ENCODE measurements around the gene PREX1.

Gene PREX1

GRCh38 chr20:48740712-48741111, 87.1 kb downstream of the PREX1 start:
- no peaks in the 10 kb centered on the region for H3K9me3 ChIP-seq
- peak overlapping the region; percentile 88 for H3K4me2 ChIP-seq
- TF ChIP-seq Cebpa-rat (IDR thresholded peaks at IDR 0.05): no peak
- H3K36me3 ChIP-seq: no peaks in the 10 kb centered on the region
- H3K4me1 ChIP-seq: peaks cover 72% of the 10 kb centered on the region
- no peaks in the 10 kb centered on the region for H4K20me1 ChIP-seq
- H3K27ac ChIP-seq: peak overlapping the region; percentile 83; the same call in 1 of the 2 replicates
- H3K4me3 ChIP-seq: no peak overlapping the region
- no peak overlapping the region for H3K9ac ChIP-seq
- H3K27me3 ChIP-seq: no peaks in the 10 kb centered on the region

GRCh38 chr20:48740292-48740649, 87.5 kb downstream of the PREX1 start:
- Histone ChIP-seq H3K4me2 (peak overlapping the region; percentile 88), H3K27me3 (no peaks in the 10 kb centered on the region), H3K9me3 (no peaks in the 10 kb centered on the region), H3K27ac (peak overlapping the region; percentile 83), H4K20me1 (no peaks in the 10 kb centered on the region), H3K9ac (no peak overlapping the region; the same call in 1 of the 2 replicates), H3K4me1 (peaks cover 72% of the 10 kb centered on the region), H3K36me3 (no peaks in the 10 kb centered on the region), H3K4me3 (no peak overlapping the region)
- no peak for TF ChIP-seq Cebpa-rat (IDR thresholded peaks at IDR 0.05)

- no peaks in the 10 kb centered on the region for H3K36me3 ChIP-seq
- no peaks in the 10 kb centered on the region for H4K20me1 ChIP-seq
- no peaks in the 10 kb centered on the region for H3K27me3 ChIP-seq
- peak overlapping the region; percentile 88 for H3K4me2 ChIP-seq
- H3K4me3 ChIP-seq: no peak overlapping the region
- no peak overlapping the region; the same call in 1 of the 2 replicates for H3K9ac ChIP-seq
- no peaks in the 10 kb centered on the region for H3K9me3 ChIP-seq
- peaks cover 74% of the 10 kb centered on the region for H3K4me1 ChIP-seq
- H3K27ac ChIP-seq: peak overlapping the region; percentile 83
- no peak for TF ChIP-seq Cebpa-rat (IDR thresholded peaks at IDR 0.05)
Measured at GRCh38 chr20:48739395-48740291, 88.2 kb downstream of the PREX1 start.

GRCh38 chr20:48738399-48739304, 89.1 kb downstream of the PREX1 start:
- Histone ChIP-seq H3K4me2 (peak overlapping the region; percentile 88), H4K20me1 (no peaks in the 10 kb centered on the region), H3K36me3 (no peaks in the 10 kb centered on the region), H3K27ac (peak overlapping the region; percentile 83), H3K4me1 (peaks cover 83% of the 10 kb centered on the region), H3K9ac (peak overlapping the region; percentile 69), H3K9me3 (no peaks in the 10 kb centered on the region), H3K4me3 (peak overlapping the region; percentile 36; the same call in 1 of the 2 replicates), H3K27me3 (no peaks in the 10 kb centered on the region)
- no peak for TF ChIP-seq Cebpa-rat (IDR thresholded peaks at IDR 0.05)

- Histone ChIP-seq H3K9ac (peak overlapping the region; percentile 69), H3K36me3 (no peaks in the 10 kb centered on the region), H3K27ac (peak overlapping the region; percentile 83), H4K20me1 (no peaks in the 10 kb centered on the region), H3K4me2 (peak overlapping the region; percentile 88), H3K4me1 (peaks cover 89% of the 10 kb centered on the region), H3K27me3 (no peaks in the 10 kb centered on the region), H3K4me3 (peak overlapping the region; percentile 36; the same call in 1 of the 2 replicates), H3K9me3 (no peaks in the 10 kb centered on the region; the same call in 1 of the 2 replicates)
- no peak for TF ChIP-seq Cebpa-rat (IDR thresholded peaks at IDR 0.05)
Measured at GRCh38 chr20:48738094-48738398, 89.8 kb downstream of the PREX1 start.

- no peaks in the 10 kb centered on the region; the same call in 1 of the 2 replicates for H3K9me3 ChIP-seq
- no peaks in the 10 kb centered on the region for H3K36me3 ChIP-seq
- peaks cover 94% of the 10 kb centered on the region for H3K4me1 ChIP-seq
- no peaks in the 10 kb centered on the region for H4K20me1 ChIP-seq
- peak overlapping the region; percentile 83 for H3K27ac ChIP-seq
- peak overlapping the region; percentile 88 for H3K4me2 ChIP-seq
- H3K27me3 ChIP-seq: no peaks in the 10 kb centered on the region
- H3K4me3 ChIP-seq: 0 out of 2 replicates have a peak overlapping the region, but pooled peaks have one; percentile 36
- peak overlapping the region; percentile 69; the same call in 1 of the 2 replicates for H3K9ac ChIP-seq
- no peak for TF ChIP-seq Cebpa-rat (IDR thresholded peaks at IDR 0.05)
Measured at GRCh38 chr20:48737434-48738093, 90.2 kb downstream of the PREX1 start.

GRCh38 chr20:48736636-48737035, 91.2 kb downstream of the PREX1 start:
- Histone ChIP-seq H3K9ac (no peak overlapping the region), H4K20me1 (no peaks in the 10 kb centered on the region)

GRCh38 chr20:48736231-48736630, 91.6 kb downstream of the PREX1 start:
- Histone ChIP-seq H3K4me2 (peak overlapping the region; percentile 88), H3K9me3 (no peaks in the 10 kb centered on the region; the same call in 1 of the 2 replicates), H4K20me1 (no peaks in the 10 kb centered on the region)

More at GRCh38 chr20:48736636-48737035, 91.2 kb downstream of the PREX1 start:
- no peak overlapping the region for H3K4me3 ChIP-seq
- H3K27me3 ChIP-seq: no peaks in the 10 kb centered on the region
- H3K27ac ChIP-seq: peak overlapping the region; percentile 83
- H3K4me1 ChIP-seq: peaks cover 100% of the 10 kb centered on the region
- H3K4me2 ChIP-seq: peak overlapping the region; percentile 88
- H3K9me3 ChIP-seq: no peaks in the 10 kb centered on the region; the same call in 1 of the 2 replicates
- H3K36me3 ChIP-seq: no peaks in the 10 kb centered on the region
- no peak for TF ChIP-seq Cebpa-rat (IDR thresholded peaks at IDR 0.05)

GRCh38 chr20:48735112-48735511, 92.7 kb downstream of the PREX1 start:
- peak overlapping the region; percentile 58; the same call in 1 of the 2 replicates for H3K9ac ChIP-seq
- H3K9me3 ChIP-seq: no peaks in the 10 kb centered on the region; the same call in 1 of the 2 replicates
- H3K4me3 ChIP-seq: peak overlapping the region; percentile 42
- H3K4me2 ChIP-seq: peak overlapping the region; percentile 88
- no peak for TF ChIP-seq Cebpa-rat (IDR thresholded peaks at IDR 0.05)
- peak overlapping the region; percentile 83 for H3K27ac ChIP-seq
- peaks cover 97% of the 10 kb centered on the region for H3K4me1 ChIP-seq
- no peaks in the 10 kb centered on the region for H4K20me1 ChIP-seq
- no peaks in the 10 kb centered on the region for H3K36me3 ChIP-seq
- no peaks in the 10 kb centered on the region for H3K27me3 ChIP-seq

More at GRCh38 chr20:48736231-48736630, 91.6 kb downstream of the PREX1 start:
- H3K27me3 ChIP-seq: no peaks in the 10 kb centered on the region
- peak overlapping the region; percentile 83 for H3K27ac ChIP-seq
- H3K4me3 ChIP-seq: no peak overlapping the region
- TF ChIP-seq Cebpa-rat (IDR thresholded peaks at IDR 0.05): no peak
- no peak overlapping the region for H3K9ac ChIP-seq
- peaks cover 99% of the 10 kb centered on the region for H3K4me1 ChIP-seq
- H3K36me3 ChIP-seq: no peaks in the 10 kb centered on the region
